Progenitor cell of endocrine pancreas (in vitro differentiated cells): ENCODE data around the gene HYAL2. TPM values are rescaled to one million over a fixed set of nuclear protein-coding genes. Genes with fewer than 3 reads are reported as not detected.

Experiments used
- DNase-seq: peaks from one replicate; pipeline ENCODE4 v3.0.0; 2021; ENCODE audit warnings: low spot score; ENCODE audit not compliant: unreplicated experiment
- H3K27ac Mint-ChIP-seq: 2 replicates; pipeline ENCODE4 v1.8.0; 2021; ENCODE audit warnings: mild to moderate bottlenecking, moderate library complexity, mixed read lengths
- H3K27me3 Mint-ChIP-seq: 2 replicates; pipeline ENCODE4 v1.8.0; 2021; ENCODE audit warnings: mixed read lengths
- H3K36me3 Mint-ChIP-seq: 2 replicates; pipeline ENCODE4 v1.8.0; 2022; ENCODE audit warnings: mixed read lengths; ENCODE audit not compliant: insufficient read depth
- H3K4me1 Mint-ChIP-seq: 2 replicates; pipeline ENCODE4 v1.8.0; 2021; ENCODE audit warnings: low read depth, mixed read lengths
- H3K4me3 Mint-ChIP-seq: 2 replicates; pipeline ENCODE4 v1.8.0; 2021; ENCODE audit warnings: low read depth, mild to moderate bottlenecking, moderate library complexity, mixed read lengths
- H3K9me3 Mint-ChIP-seq: 2 replicates; pipeline ENCODE4 v1.8.0; 2021; ENCODE audit warnings: low read depth, mixed read lengths
- CTCF ChIP-seq: fragments of 200-600 bp; sonication (generic); IDR thresholded peaks from one replicate; pipeline ENCODE4 v1.5.0; 2021; ENCODE audit warnings: antibody characterized with exemption, mild to moderate bottlenecking; ENCODE audit not compliant: unreplicated experiment
- total RNA-seq: library from RNA; stranded (reverse); gene quantifications from 2 replicates; pipeline ENCODE4 v1.2.1, GENCODE V29; 2021

HYAL2 gene
- total RNA-seq, 1 donor from 2014 or later = 77.9 TPM

GRCh38 chr3:50293079-50293801 is 29.3 kb downstream of the HYAL2 start:
- Mint-ChIP-seq H3K4me3 (no peak overlapping the region), H3K27me3 (no peaks in the 10 kb centered on the region), H3K9me3 (no peaks in the 10 kb centered on the region), H3K27ac (peak overlapping the region; percentile 97), H3K36me3 (no peaks in the 10 kb centered on the region), H3K4me1 (peaks cover 13% of the 10 kb centered on the region)
- no peak for DNase-seq
- no peak for TF ChIP-seq CTCF

GRCh38 chr3:50292159-50293078 is 30.1 kb downstream of the HYAL2 start, which contains the start of gene IFRD2:
IFRD2 (minus strand) TSS chr3:50292429; CDS start chr3:50292274, 155 bp downstream.
- Mint-ChIP-seq H3K4me3 (peak within 1 kb of the TSS; percentile 79), H3K9me3 (no peaks in the 10 kb centered on the region), H3K27me3 (no peaks in the 10 kb centered on the region), H3K27ac (peak within 1 kb of the TSS; percentile 97), H3K4me1 (peaks cover 13% of the 10 kb centered on the region), H3K36me3 (no peaks in the 10 kb centered on the region)
- TF ChIP-seq CTCF = no peak
- peak; percentile 91 for DNase-seq

GRCh38 chr3:50290161-50290641 is 32.3 kb downstream of the HYAL2 start:
- TF ChIP-seq CTCF = no peak
- Mint-ChIP-seq H3K4me1 (peaks cover 13% of the 10 kb centered on the region), H3K27ac (no peak overlapping the region), H3K27me3 (no peaks in the 10 kb centered on the region), H3K36me3 (no peaks in the 10 kb centered on the region), H3K9me3 (no peaks in the 10 kb centered on the region), H3K4me3 (peak overlapping the region; percentile 79)
- DNase-seq = no peak

GRCh38 chr3:50289130-50289529 is 33.4 kb downstream of the HYAL2 start:
- no peak overlapping the region for H3K4me3 Mint-ChIP-seq
- H3K27me3 Mint-ChIP-seq = no peaks in the 10 kb centered on the region
- H3K9me3 Mint-ChIP-seq = no peaks in the 10 kb centered on the region
- H3K36me3 Mint-ChIP-seq = no peaks in the 10 kb centered on the region
- H3K4me1 Mint-ChIP-seq = peaks cover 13% of the 10 kb centered on the region
- H3K27ac Mint-ChIP-seq = no peak overlapping the region
- no peak for TF ChIP-seq CTCF
- DNase-seq = no peak

GRCh38 chr3:50288387-50289007 is 34.0 kb downstream of the HYAL2 start:
- no peaks in the 10 kb centered on the region for H3K36me3 Mint-ChIP-seq
- H3K4me1 Mint-ChIP-seq = peaks cover 13% of the 10 kb centered on the region
- no peak overlapping the region for H3K4me3 Mint-ChIP-seq
- TF ChIP-seq CTCF = no peak
- DNase-seq = no peak
- H3K27ac Mint-ChIP-seq = no peak overlapping the region
- no peaks in the 10 kb centered on the region for H3K27me3 Mint-ChIP-seq
- no peaks in the 10 kb centered on the region for H3K9me3 Mint-ChIP-seq
